ENCODE data around the gene EPHA3. TPM values are rescaled to one million over a fixed set of nuclear protein-coding genes. Genes with fewer than 3 reads are reported as not detected.

EPHA3 gene
- total and polyA plus RNA-seq, 2 donors from 2014 or later, result 0.19 to 6.5 TPM

DNA sequence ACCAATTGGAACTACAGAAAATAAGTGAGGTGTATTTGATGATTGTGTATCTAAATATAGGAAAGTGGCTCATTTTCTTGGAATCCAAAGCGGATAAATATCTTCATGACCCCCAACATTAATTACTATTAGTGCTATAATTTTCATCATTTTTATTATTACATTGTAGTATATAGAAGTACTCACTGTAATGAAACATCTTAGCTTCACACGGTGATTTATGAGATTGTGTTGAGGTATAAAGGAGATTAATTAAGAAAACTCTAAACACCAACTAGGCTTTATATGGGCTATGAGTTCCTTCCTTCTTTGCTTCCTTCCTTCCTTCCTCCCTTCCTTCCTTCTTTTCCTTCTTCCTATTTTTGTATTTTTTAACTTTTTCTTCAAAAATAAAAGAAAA is 52.2 kb downstream of the EPHA3 start:
- Histone ChIP-seq H3K9me3 (ENCODE audit: control insufficient read depth in 2 of 3, insufficient read depth in 1 of 3, low read length in 3 of 3) (no peaks in the 10 kb centered on the region), H3K4me3 (ENCODE audit: low read length in 3 of 3) (no peak overlapping the region), H3K27ac (ENCODE audit: low read depth in 2 of 2, low read length in 2 of 2) (no peak overlapping the region), H3K9ac (ENCODE audit: low read length in 3 of 3) (no peak overlapping the region), H3K27me3 (ENCODE audit: control insufficient read depth, insufficient read depth, low read length) (no peaks in the 10 kb centered on the region), H3K36me3 (ENCODE audit: control insufficient read depth in 2 of 3, insufficient read depth in 3 of 3, low read length in 3 of 3) (no peaks in the 10 kb centered on the region), H3K4me1 (ENCODE audit: control insufficient read depth in 2 of 3, insufficient read depth in 2 of 3, low read depth in 1 of 3, low read length in 3 of 3) (no peaks in the 10 kb centered on the region)
- FAIRE-seq (no peak), DNase-seq (no peak)
- TF ChIP-seq, protein P1, sequence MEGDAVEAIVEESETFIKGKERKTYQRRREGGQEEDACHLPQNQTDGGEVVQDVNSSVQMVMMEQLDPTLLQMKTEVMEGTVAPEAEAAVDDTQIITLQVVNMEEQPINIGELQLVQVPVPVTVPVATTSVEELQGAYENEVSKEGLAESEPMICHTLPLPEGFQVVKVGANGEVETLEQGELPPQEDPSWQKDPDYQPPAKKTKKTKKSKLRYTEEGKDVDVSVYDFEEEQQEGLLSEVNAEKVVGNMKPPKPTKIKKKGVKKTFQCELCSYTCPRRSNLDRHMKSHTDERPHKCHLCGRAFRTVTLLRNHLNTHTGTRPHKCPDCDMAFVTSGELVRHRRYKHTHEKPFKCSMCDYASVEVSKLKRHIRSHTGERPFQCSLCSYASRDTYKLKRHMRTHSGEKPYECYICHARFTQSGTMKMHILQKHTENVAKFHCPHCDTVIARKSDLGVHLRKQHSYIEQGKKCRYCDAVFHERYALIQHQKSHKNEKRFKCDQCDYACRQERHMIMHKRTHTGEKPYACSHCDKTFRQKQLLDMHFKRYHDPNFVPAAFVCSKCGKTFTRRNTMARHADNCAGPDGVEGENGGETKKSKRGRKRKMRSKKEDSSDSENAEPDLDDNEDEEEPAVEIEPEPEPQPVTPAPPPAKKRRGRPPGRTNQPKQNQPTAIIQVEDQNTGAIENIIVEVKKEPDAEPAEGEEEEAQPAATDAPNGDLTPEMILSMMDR (IDR thresholded peaks at IDR 0.05; ENCODE audit: borderline replicate concordance, extremely low read depth, insufficient read depth), result no peak
- intact Hi-C loops (cut with DNase I), result no loop called here

DNA sequence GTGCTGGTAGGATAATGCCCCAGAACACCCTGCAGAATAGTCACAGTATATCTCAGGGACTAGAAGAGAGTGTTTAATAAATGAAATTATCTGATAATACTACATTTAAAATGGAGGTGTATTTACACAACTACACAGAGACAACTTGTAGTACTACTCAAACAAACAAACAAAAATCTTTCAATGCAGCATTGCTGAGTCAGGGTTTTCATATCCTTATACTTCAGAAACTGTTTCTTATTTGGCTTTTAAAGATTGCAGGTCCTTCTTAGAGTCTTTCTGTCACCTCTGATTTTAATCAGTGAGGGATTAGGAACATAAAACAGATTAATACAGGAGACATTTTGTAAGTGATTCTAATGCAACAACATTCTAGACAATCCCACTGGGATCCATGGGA is 57.4 kb downstream of the EPHA3 start:
- TF ChIP-seq, protein P1 (IDR thresholded peaks at IDR 0.05; ENCODE audit: borderline replicate concordance, extremely low read depth, insufficient read depth), result no peak

DNA sequence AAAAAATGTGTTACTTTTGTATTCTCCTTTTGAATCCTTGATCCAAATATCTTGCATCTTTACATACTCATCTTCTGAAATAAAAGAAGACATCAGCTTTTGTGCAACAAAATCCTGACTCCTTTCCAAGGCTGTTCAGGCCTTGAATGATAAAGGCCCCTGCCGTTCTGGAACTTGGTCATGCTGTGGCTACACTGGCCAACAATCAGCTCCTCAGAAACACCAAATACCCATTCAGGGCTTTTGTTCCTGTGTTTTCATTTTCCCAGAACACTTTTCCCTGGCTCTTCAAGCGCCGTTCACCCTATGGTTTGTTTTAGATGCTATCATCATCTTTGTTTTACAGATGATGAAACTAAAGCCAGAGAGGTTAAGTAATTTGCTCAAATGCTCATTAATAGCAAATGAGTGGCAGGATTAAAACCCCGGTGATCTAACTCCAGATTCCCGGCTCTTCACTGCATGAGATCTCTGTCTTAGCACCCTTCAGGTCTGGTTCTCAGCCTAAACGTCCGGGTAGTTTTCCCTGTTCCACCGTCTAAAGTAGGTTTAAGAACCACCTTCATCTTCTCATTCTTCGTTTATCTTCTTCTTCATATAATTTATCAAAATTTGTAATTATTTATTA is 58.3 kb downstream of the EPHA3 start:
- FAIRE-seq, result no peak

More for the DNA sequence above, 57.4 kb downstream of the EPHA3 start:
- H3K27ac ChIP-seq (ENCODE audit: low read depth in 2 of 2, low read length in 2 of 2), result no peak overlapping the region
- no peak overlapping the region for H3K4me3 ChIP-seq (ENCODE audit: low read length in 3 of 3)
- H3K9ac ChIP-seq (ENCODE audit: low read length in 3 of 3), result no peak overlapping the region
- H3K27me3 ChIP-seq (ENCODE audit: control insufficient read depth, insufficient read depth, low read length), result no peaks in the 10 kb centered on the region
- intact Hi-C loops (cut with DNase I), result no loop called here
- H3K9me3 ChIP-seq (ENCODE audit: control insufficient read depth in 2 of 3, insufficient read depth in 1 of 3, low read length in 3 of 3), result no peaks in the 10 kb centered on the region
- FAIRE-seq (no peak), DNase-seq (no peak)
- H3K4me1 ChIP-seq (ENCODE audit: control insufficient read depth in 2 of 3, insufficient read depth in 2 of 3, low read depth in 1 of 3, low read length in 3 of 3), result no peaks in the 10 kb centered on the region
- H3K36me3 ChIP-seq (ENCODE audit: control insufficient read depth in 2 of 3, insufficient read depth in 3 of 3, low read length in 3 of 3), result no peaks in the 10 kb centered on the region

More for the DNA sequence above, 58.3 kb downstream of the EPHA3 start:
- H3K27ac ChIP-seq (ENCODE audit: low read depth in 2 of 2, low read length in 2 of 2), result no peak overlapping the region
- no peak for DNase-seq
- H3K9me3 ChIP-seq (ENCODE audit: control insufficient read depth in 2 of 3, insufficient read depth in 1 of 3, low read length in 3 of 3), result no peaks in the 10 kb centered on the region
- intact Hi-C loops (cut with DNase I), result no loop called here
- no peaks in the 10 kb centered on the region for H3K27me3 ChIP-seq (ENCODE audit: control insufficient read depth, insufficient read depth, low read length)
- H3K9ac ChIP-seq (ENCODE audit: low read length in 3 of 3), result no peak overlapping the region
- H3K4me1 ChIP-seq (ENCODE audit: control insufficient read depth in 2 of 3, insufficient read depth in 2 of 3, low read depth in 1 of 3, low read length in 3 of 3), result no peaks in the 10 kb centered on the region
- no peak overlapping the region for H3K4me3 ChIP-seq (ENCODE audit: low read length in 3 of 3)
- TF ChIP-seq, protein P1 (IDR thresholded peaks at IDR 0.05; ENCODE audit: borderline replicate concordance, extremely low read depth, insufficient read depth), result no peak
- no peaks in the 10 kb centered on the region for H3K36me3 ChIP-seq (ENCODE audit: control insufficient read depth in 2 of 3, insufficient read depth in 3 of 3, low read length in 3 of 3)

Data from kidney (tissue), 14 donors.